ENCODE measurements around the gene EFCAB11. TPM values are rescaled to one million over a fixed set of nuclear protein-coding genes. Genes with fewer than 3 reads are reported as not detected.

Gene EFCAB11
- total RNA-seq, 1 donor from 2014 or later, result 7.5 TPM

DNA sequence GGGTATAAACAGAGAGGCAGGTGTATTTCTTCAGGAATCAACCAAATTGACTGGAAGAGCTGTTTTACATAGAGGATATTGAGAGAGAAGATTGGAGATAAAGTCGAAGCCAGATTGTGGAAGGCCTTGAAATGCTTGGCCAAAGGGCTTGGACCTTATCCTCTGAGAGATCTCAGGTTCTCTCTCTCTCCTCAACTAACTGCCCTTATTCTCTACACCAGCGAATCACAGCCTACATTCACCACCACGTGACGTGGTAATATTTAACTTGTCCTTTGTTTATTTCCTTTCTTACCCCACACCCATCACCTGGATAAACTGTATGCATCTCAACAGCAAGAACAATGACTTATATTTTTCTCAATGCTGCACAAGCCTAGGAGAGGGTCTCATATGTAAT is 207.4 kb downstream of the EFCAB11 start:
- H3K9me3 Mint-ChIP-seq (ENCODE audit: unreplicated experiment), result peaks cover 9% of the 10 kb centered on the region
- no peak overlapping the region for H2AFZ ChIP-seq (ENCODE audit: low read depth, low read length)

DNA sequence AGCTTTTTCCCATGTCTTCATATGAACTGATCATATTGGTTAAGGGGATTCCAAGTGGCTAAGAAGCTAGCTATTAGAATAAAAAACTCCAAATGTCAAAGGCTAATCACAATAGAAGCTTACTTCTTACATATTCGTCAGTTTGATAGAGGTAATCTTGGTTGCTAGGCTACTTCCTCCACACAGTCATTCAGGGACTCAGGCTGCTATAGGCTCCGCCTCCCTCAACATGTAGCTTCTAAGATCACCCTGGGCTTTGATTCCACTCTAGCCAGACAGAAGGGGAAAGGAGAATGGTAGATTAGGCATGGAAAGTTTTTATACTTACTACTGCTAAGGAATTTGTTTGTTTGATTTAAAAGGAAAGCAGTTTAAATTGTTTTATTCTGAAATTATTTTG is 207.9 kb downstream of the EFCAB11 start:
- FAIRE-seq (no peak), DNase-seq (ENCODE audit: low read depth) (no peak)
- Histone ChIP-seq H3K4me2 (ENCODE audit: low read length) (no peak overlapping the region), H3K27ac (ENCODE audit: low read depth, low read length) (no peak overlapping the region), H3K79me2 (ENCODE audit: insufficient read depth, low read length) (no peaks in the 10 kb centered on the region), H3K4me3 (ENCODE audit: insufficient read depth, low read depth, low read length) (no peak overlapping the region), H2AFZ (ENCODE audit: low read depth, low read length) (no peak overlapping the region), H3K4me1 (ENCODE audit: insufficient read depth, low read length) (peaks cover 2% of the 10 kb centered on the region), H4K20me1 (ENCODE audit: insufficient read depth, low read length) (no peaks in the 10 kb centered on the region), H3K9ac (ENCODE audit: low read length) (no peak overlapping the region), H3K9me3 (ENCODE audit: insufficient read depth, low read depth, low read length) (no peaks in the 10 kb centered on the region), H3K36me3 (ENCODE audit: insufficient read depth, low read length) (no peaks in the 10 kb centered on the region), H3K27me3 (ENCODE audit: insufficient read depth, low read length) (no peaks in the 10 kb centered on the region)
- Mint-ChIP-seq H3K27ac (ENCODE audit: unreplicated experiment) (no peak overlapping the region), H3K27me3 (ENCODE audit: low read depth, unreplicated experiment) (no peaks in the 10 kb centered on the region), H3K4me1 (ENCODE audit: low read depth, unreplicated experiment) (peaks cover 6% of the 10 kb centered on the region), H3K36me3 (ENCODE audit: low read depth, unreplicated experiment) (peaks cover 4% of the 10 kb centered on the region), H3K4me3 (ENCODE audit: unreplicated experiment) (no peak overlapping the region), H3K9me3 (ENCODE audit: unreplicated experiment) (peaks cover 13% of the 10 kb centered on the region)
- TF ChIP-seq EZH2 (IDR thresholded peaks at IDR 0.05; ENCODE audit: insufficient read depth, low read length), result no peak
- TF ChIP-seq, protein P1, sequence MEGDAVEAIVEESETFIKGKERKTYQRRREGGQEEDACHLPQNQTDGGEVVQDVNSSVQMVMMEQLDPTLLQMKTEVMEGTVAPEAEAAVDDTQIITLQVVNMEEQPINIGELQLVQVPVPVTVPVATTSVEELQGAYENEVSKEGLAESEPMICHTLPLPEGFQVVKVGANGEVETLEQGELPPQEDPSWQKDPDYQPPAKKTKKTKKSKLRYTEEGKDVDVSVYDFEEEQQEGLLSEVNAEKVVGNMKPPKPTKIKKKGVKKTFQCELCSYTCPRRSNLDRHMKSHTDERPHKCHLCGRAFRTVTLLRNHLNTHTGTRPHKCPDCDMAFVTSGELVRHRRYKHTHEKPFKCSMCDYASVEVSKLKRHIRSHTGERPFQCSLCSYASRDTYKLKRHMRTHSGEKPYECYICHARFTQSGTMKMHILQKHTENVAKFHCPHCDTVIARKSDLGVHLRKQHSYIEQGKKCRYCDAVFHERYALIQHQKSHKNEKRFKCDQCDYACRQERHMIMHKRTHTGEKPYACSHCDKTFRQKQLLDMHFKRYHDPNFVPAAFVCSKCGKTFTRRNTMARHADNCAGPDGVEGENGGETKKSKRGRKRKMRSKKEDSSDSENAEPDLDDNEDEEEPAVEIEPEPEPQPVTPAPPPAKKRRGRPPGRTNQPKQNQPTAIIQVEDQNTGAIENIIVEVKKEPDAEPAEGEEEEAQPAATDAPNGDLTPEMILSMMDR (IDR thresholded peaks at IDR 0.05; ENCODE audit: insufficient read depth, low read depth, low read length), result no peak

More for the DNA sequence above, 207.4 kb downstream of the EFCAB11 start:
- no peaks in the 10 kb centered on the region for H3K27me3 Mint-ChIP-seq (ENCODE audit: low read depth, unreplicated experiment)
- Histone ChIP-seq H3K27ac (ENCODE audit: low read depth, low read length) (no peak overlapping the region), H3K4me2 (ENCODE audit: low read length) (no peak overlapping the region), H4K20me1 (ENCODE audit: insufficient read depth, low read length) (no peaks in the 10 kb centered on the region), H3K36me3 (ENCODE audit: insufficient read depth, low read length) (no peaks in the 10 kb centered on the region), H3K4me3 (ENCODE audit: insufficient read depth, low read depth, low read length) (no peak overlapping the region), H3K27me3 (ENCODE audit: insufficient read depth, low read length) (no peaks in the 10 kb centered on the region), H3K79me2 (ENCODE audit: insufficient read depth, low read length) (no peaks in the 10 kb centered on the region), H3K9ac (ENCODE audit: low read length) (no peak overlapping the region), H3K4me1 (ENCODE audit: insufficient read depth, low read length) (peaks cover 2% of the 10 kb centered on the region), H3K9me3 (ENCODE audit: insufficient read depth, low read depth, low read length) (no peaks in the 10 kb centered on the region)
- no peak for DNase-seq (ENCODE audit: low read depth)
- TF ChIP-seq EZH2 (IDR thresholded peaks at IDR 0.05; ENCODE audit: insufficient read depth, low read length), result no peak
- TF ChIP-seq, protein P1 (IDR thresholded peaks at IDR 0.05; ENCODE audit: insufficient read depth, low read depth, low read length), result no peak
- FAIRE-seq, result no peak
- no peak overlapping the region for H3K27ac Mint-ChIP-seq (ENCODE audit: unreplicated experiment)
- H3K4me3 Mint-ChIP-seq (ENCODE audit: unreplicated experiment), result no peak overlapping the region
- peaks cover 6% of the 10 kb centered on the region for H3K4me1 Mint-ChIP-seq (ENCODE audit: low read depth, unreplicated experiment)
- H3K36me3 Mint-ChIP-seq (ENCODE audit: low read depth, unreplicated experiment), result peaks cover 2% of the 10 kb centered on the region

DNA sequence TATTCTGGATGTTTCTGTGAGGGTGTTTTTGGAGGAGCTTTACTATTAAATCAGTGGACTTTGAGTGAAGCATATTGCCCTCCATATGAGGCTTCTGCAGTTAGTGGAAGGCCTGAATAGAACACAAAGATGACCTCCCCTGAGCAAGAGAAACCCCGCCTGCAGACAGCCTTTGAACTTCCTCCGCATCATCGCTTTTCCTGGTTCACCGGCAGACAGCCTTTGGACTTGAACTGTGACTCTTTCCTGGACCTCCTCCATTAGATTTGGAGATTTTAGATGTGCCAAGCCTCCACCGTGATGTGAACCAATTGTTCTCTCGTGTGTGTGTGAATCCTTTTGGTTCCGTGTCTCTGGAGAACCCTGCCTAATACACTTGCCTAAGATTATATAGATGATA is 208.4 kb downstream of the EFCAB11 start:
- DNase-seq (ENCODE audit: low read depth) (no peak), FAIRE-seq (no peak)
- no peak overlapping the region for H2AFZ ChIP-seq (ENCODE audit: low read depth, low read length)
- no peak overlapping the region for H3K4me2 ChIP-seq (ENCODE audit: low read length)
- no peak overlapping the region for H3K4me3 ChIP-seq (ENCODE audit: insufficient read depth, low read depth, low read length)
- no peak overlapping the region for H3K4me3 Mint-ChIP-seq (ENCODE audit: unreplicated experiment)
- TF ChIP-seq EZH2 (IDR thresholded peaks at IDR 0.05; ENCODE audit: insufficient read depth, low read length), result no peak
- TF ChIP-seq, protein P1 (IDR thresholded peaks at IDR 0.05; ENCODE audit: insufficient read depth, low read depth, low read length), result no peak
- peaks cover 4% of the 10 kb centered on the region for H3K36me3 Mint-ChIP-seq (ENCODE audit: low read depth, unreplicated experiment)
- H3K4me1 ChIP-seq (ENCODE audit: insufficient read depth, low read length), result peaks cover 2% of the 10 kb centered on the region
- no peak overlapping the region for H3K9ac ChIP-seq (ENCODE audit: low read length)
- no peaks in the 10 kb centered on the region for H3K27me3 Mint-ChIP-seq (ENCODE audit: low read depth, unreplicated experiment)
- H3K27ac Mint-ChIP-seq (ENCODE audit: unreplicated experiment), result no peak overlapping the region
- peaks cover 6% of the 10 kb centered on the region for H3K4me1 Mint-ChIP-seq (ENCODE audit: low read depth, unreplicated experiment)
- H3K36me3 ChIP-seq (ENCODE audit: insufficient read depth, low read length), result no peaks in the 10 kb centered on the region
- H3K9me3 Mint-ChIP-seq (ENCODE audit: unreplicated experiment), result peaks cover 13% of the 10 kb centered on the region
- H3K27me3 ChIP-seq (ENCODE audit: insufficient read depth, low read length), result no peaks in the 10 kb centered on the region
- no peaks in the 10 kb centered on the region for H3K9me3 ChIP-seq (ENCODE audit: insufficient read depth, low read depth, low read length)
- H3K27ac ChIP-seq (ENCODE audit: low read depth, low read length), result no peak overlapping the region
- H3K79me2 ChIP-seq (ENCODE audit: insufficient read depth, low read length), result no peaks in the 10 kb centered on the region
- H4K20me1 ChIP-seq (ENCODE audit: insufficient read depth, low read length), result no peaks in the 10 kb centered on the region

Other genes starting within 250 kb of the EFCAB11 start
- gene TDP1, start 1.2 kb upstream of the EFCAB11 start, total RNA-seq, result 16.7 and 17.0 TPM in 2 replicates
- 0.09 TPM in 1 of 2 replicates, not detected in the other for gene KCNK13, start 107.3 kb upstream of the EFCAB11 start, total RNA-seq